Activated CD4-positive, alpha-beta T cell treated with anti-CD3 and anti-CD28 coated beads, Interleukin-2, Interleukin-6, amounts not matched to agents 100 ng/mL and 50 ng/mL, durations not matched to agents 16 hours and 8 hours (primary cell): ENCODE results near the gene TSEN54.
"Not testable (repeated sequence)": the region's sequence is repeated elsewhere in the genome, so short reads cannot be mapped to it uniquely, and the experiment has no call there.

Experiments used
- DNase-seq: peaks from one replicate; pipeline ENCODE4 v3.0.0-alpha.2; 2020

Gene TSEN54

DNA sequence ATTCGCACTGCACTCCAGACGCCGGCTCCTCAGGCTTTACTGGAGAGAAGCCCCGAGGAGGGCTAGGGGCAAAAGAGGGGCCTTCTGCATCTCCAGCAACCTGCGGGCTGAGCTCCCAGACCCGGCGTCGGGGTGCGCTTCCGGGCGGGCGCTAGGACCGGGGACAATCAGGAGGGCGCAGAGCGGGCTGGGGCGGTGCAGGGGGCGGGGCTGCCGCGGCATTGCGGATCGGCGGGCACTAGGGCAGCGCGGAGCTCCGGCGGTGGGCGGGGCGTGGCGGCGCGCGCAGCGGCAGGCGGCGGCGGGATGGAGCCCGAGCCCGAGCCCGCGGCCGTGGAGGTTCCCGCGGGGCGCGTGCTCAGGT, at the start of gene TSEN54:
TSEN54 (plus strand) TSS at position 274 of the 364 bp plus-strand sequence; CDS start at position 307, 33 bp downstream.
- peak; percentile 97 for DNase-seq

DNA sequence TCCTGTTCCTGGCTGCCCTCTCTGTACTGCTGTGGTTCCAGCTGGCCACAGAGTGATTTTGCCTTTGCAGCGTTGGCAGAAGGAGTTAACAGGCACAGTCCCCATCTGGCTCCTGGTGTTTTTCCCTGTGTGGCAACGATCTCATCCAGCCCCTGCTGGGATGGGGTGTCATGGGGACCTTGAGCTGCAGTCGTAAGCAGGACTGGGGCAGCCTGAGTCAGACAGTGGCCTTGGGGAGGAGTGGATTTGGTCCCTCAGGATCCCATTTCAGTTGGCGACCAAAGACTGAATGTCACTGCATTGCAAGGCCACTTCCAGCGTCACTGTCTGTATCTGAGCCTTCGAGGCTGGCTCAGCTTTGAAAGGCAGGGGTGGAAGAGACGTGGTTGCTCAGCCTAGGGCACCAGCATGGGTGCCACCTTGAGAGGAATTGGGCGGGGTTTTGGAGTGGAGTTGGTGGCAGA, 48.0 kb upstream of the TSEN54 start:
- DNase-seq, result no peak

DNA sequence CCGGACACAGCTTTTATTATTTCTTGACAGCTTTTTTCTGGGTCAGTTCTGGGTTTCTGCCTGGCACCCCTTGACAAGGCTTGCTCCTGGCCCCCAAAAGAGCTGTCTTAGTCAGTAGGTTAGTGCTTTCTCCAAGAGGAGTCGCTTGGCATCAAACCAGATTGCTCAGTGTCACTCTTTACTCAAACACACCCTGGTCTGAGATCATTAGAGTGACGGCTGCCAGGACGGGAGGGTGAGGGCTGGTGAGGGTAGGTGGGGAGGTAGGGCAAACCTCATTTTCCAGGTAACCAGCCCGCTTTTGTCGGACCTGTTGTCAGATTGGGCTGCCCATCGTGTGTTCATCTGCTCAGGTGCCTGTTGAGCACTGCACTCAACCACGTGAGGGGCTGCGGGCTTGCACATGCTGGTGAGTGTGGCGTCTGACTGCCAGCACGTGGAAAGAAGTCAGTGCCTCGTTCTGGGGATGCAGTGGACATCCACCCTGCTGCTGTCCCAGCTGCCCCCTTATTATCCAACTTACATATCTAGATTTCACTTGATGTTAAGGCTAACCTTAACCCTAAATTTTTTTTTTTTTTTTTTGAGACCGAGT, 47.5 kb upstream of the TSEN54 start:
- DNase-seq, result no peak

DNA sequence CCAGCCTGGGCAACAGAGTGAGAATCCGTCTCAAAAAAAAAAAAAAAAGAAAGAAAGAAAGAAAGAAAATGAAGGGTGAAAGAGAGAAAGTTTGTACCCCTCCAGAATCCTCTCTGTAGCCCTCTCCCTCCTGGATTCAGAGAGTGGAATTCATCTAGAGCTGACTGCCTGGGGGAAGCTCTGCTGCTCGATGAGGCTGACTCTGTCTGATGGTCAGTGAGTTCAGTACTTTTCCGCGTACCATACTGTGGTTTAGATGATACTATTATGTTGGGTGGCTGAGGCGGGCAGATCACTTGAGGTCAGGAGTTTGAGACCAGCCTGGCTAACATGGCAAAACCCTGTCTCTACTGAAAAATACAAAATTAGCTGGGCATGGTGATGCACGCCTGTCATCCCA, 45.1 kb upstream of the TSEN54 start:
- DNase-seq, result no peak

DNA sequence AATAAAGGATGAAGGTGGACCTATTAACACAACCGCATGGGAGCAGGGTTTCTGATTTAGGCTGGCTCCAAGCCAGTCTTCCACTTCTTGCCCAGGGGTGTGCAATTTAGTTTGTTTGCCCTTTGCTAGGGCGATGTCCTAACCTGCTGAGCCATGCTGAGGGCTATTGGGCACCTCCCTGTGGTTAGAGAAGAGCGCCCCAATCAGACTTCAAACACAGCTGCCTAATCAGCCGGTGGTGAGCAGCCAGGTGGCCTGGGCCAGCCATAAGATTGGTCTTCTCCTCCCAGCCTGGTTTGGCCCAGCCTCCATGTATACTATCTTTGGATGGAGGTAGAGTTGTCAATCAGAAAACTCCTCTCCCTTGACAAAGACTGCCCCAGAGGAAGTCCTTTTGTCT, 44.2 kb upstream of the TSEN54 start:
- no peak for DNase-seq

DNA sequence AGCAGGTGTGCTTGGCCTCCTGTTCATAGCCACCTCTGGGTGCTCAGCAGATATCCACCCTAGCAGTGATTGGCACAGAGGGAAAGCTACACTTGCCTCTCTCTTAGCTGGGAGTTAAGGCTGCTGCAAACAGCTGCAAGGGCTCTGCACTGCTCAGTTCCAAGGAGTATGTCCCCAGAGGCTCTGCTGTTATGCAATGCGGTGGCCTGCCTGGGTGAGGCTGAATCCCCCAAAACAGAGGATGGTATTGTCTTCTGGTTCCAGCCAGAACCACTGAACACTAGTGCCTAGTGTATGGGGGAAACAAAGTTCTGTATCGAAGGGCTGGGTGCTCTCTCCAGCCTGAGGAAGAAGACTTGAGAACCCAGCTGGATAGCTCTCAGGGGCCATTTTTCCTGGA, 43.1 kb upstream of the TSEN54 start:
- DNase-seq, result no peak

DNA sequence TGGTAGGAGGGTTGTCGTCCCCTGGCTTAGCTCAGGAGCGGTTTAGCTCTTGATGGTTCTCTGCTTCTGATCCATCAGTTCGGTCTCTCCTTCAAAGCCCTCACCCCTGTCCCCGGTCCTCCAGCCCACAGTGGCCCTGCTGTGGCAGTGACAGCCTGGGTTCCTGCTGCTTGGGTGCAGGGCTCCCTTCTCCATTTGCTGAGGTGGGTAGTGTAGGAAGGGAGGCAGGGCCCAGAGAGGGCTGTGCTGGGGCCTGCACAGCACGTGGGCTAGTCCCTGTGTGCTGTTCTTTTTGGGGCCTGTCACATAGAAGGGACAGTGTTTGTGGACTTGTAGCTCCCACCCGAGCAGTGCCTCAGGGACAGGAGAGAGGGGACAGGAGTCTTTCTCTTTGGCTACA, 41.6 kb upstream of the TSEN54 start:
- no peak for DNase-seq

DNA sequence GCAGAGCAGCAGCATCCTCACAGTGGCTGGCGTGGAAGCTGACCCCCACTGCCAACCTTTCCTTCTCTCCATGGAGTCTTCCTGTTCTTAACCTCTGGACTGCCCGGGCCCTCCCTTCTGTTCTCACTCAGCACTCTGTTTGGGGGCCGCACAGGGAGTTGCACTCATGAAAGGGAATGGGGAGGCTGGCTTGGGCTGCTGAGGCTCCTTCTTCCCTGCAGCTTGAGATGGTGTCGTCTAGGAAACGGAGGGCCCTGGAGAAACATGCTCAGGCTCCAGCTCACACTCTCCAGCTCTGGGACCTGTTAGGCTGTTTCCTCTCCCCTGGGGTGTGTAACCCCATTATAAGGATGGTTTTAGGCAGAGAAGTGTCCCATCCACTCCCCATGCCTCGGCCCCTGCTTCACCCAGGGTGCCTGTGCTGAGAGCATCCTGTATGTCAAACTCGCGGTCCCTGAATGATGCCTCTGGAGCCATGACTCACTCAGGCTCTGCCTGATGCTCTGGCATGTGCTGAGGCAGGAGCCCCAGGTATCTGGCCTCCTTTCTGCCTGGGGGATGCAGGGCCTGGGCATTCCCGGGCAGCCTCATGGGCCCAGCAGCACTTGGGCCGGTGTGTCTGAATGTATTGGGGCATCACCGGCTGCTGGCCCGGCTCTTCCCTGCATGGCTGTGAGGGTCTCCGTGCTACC, 41.0 kb upstream of the TSEN54 start:
- no peak for DNase-seq

DNA sequence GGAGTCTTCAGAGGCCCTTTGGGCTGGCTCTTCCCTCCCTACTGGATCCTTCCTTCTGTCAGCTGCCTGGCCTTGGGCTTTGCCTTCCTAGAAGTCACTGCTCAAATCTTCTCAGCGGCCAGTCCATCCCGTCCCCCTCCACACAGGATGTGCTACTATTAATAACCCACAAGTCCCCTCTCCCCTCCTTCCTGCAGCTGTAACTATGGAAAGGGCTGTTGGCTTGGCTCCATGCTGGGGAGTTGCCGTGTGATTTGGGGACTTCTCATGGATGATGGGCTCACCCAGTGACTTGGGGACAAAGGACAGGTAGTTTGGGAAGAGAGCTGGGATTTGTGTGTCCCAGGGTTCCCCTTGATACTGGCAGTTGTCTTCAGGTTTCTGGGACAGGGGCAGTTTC, 40.5 kb upstream of the TSEN54 start:
- DNase-seq, result no peak

DNA sequence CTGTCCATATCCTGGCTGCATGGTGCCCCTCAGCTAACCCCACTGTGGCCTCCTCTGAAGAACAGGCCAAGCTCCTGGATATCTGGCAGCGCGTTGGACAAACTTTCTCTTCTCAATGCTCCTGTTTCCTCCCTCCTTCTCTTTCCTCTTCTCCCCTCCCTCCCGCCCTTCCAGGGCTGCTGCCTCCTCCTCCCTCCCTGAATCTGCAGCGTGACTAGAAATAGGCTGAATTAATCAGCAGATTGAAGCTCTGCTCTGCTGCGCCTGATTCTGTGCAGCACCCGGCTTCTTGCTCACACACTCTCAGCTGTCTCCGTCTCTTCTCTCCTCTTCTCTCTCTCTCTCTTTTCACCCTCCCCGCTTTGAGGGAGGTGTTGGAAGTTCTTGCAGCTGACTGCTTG, 40.1 kb upstream of the TSEN54 start:
- no peak for DNase-seq

DNA sequence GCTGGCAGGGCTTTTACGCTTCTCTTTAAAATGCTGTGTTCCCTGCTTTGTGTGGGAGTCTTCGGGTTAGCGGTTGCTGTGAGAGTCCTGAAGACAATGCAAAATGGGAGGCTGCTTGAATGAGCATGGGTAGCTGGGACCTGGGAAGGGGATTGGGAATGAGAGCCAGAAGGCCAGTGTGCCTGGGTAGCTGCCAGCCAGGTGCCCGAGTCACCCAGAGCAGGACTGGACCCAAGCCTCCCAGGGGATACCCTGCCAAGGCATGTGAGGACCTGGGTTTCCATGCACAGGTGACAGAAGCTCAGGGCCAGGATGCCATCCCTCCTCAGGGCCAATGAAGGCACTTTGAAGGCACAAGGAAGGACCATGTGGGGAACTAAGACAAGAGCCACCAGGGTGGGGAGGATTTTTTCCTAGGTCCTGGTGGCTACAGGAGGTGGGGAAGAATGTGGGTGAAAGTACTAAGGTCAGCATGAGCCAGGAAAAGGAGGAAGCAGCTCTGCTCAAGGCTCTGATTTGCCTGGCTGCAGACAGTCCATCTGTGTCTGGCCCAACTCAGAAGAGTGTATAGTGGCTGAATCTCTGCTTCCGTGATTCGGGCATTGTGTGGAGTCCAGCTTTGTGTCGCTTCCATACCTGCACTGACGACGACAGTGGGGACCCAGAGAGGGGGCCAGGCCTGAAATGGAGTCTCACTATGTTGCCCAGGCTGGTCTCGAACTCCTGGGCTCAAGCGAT, 39.4 kb upstream of the TSEN54 start:
- DNase-seq, result no peak

DNA sequence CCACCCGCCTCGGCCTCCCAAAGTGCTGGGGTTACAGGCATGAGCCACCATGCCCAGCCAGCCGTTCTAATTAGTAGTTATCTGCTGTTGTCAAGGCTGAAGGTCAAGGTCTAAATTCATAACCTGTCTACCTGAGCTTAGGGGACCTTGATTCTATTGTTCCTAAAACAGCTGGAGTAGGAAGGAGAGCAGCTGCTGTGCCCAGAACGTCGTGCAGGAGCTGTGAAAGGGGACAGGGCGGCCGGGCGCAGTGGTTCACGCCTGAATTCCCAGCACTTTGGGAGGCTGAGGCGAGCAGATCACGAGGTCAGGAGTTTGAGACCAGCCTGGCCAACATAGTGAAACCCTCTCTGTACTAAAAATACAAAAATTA, 38.9 kb upstream of the TSEN54 start:
- not testable (repeated sequence) for DNase-seq

DNA sequence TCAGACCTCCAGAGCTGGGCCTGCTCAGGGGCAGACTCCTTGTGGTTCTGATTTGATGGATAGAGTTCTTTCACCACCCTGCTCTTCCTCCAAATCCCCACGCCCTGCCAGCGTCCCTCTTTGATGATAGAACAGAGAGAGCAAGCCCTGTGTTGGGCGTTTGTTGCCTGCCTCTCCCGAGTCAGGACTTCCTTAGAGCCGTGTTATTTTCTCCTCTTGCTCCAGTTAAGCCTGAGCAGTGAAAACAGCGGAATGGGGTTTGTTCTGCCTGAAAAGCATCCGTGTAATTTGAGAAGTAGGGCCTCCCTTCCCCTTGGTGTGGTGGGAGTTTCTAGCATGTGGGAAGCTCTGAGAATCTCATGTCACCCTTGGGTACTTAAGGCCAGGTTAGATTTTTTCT, 37.8 kb upstream of the TSEN54 start:
- DNase-seq, result no peak

DNA sequence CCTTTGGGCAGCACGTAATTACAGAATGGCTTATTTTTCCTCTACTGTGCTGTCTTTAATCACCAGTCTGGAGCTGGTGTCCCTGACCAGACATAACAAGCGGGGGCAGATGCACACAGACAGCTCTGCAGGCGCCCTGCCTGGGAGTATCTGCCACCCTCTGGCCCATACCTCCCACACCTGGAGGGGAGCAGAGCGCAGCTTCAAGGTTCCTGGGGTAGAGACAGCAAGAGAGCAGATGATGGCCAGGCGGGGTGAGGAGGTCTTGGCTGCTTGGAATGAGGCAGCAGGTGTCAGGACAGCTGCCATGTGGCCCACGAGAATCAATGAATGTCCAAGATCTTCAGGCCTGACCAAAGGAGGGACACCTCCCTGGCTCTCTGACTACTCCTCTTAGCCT, 36.0 kb upstream of the TSEN54 start:
- DNase-seq, result no peak

DNA sequence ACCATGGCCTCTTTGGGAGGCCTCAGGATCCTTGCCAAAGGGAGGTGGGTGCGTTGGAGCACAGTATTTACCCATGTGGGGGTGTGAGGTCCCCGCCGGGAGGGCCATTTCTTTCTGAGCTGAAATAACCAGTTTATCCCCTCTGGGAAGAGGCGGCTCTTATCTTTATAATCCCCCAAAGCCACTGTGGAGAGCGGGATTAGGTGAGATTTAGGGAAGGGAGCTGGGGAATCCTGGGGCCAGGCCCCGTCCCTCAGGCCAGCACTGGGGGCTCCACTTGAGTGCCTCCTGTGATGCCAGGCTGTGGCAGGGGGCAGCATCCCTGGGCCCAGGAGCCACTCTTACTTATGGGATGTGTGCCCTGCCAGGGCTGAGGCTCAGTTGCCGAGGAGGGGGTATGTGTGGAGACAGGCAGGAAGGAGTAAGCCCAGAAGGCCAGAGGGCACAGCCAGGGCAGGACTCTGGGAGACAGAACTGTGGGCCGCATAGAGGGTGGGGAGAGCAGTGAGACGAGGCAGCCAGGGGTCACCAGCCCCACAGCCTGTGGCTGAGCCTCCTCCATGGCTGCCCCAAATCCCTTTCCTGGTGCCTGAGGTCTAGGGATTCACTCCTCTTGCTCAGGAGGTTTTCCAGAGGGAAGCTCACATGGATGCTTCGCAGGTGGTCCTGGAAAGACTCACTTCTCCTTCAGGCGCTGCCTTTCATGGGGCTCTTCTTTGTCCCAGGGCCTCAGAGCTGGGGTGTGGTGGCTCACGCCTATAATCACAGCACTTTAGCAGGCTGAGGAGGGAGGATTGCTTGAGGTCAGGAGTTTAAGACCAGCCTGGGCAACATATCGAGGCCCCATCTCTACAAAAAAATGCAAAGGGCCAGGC, 34.9 kb upstream of the TSEN54 start:
- no peak for DNase-seq

DNA sequence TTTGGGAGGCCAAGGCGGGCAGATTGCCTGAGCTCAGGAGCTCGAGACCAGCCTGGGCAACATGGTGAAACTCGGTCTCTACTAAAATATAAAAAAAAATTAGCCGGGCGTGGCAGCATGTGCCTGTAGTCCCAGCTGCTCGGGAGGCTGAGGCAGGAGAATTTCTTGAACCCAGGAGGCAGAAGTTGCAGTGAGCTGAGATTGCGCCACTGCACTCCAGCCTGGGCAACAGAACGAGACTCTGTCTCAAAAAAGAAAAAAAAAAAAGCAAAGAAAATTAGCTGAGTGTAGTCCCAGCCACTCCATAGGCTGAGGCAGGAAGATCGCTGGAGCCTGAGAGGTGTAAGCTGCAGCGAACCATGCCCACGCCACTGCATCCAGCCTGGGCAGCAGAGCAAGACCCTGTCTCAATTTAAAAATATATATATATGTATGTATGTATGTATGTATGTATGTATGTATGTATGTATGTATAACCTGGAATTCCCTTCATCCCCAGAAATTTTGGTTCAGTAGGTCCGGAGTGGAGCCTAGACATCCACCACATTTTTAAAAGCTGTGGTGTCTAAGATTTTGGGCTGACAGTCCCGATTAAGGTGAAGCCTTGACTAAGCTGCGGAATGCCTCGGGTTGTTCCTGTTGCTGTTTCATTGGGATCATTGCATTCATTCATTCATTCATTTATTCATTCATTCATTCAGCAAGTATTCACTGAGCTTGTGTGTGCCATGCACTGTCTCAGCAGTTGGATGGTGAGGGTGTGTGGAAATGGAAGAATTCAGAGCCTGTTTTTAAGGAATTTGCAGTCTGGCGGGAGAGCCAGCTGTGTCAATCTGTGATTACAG, 34.0 kb upstream of the TSEN54 start:
- DNase-seq, result no peak

DNA sequence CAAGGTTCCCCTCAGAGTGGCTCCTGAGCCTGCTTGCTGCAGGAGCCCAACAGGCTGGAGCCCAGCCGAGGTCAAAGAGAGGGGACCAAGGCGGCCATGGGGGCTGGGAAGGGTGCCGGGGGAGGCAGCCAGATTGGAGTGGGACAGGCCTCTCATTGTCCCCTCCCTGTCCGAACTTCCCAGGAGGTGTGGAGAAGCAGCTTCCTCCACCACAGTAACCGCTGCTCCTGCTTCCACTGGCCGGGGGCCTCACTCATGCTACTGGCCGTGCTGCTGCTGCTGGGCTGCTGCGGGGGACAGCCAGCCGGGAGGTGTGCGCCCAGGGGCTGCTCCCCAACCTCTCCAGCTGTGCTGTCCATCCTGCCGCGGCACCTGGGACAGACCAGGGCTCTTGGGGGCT, 30.6 kb upstream of the TSEN54 start:
- no peak for DNase-seq

DNA sequence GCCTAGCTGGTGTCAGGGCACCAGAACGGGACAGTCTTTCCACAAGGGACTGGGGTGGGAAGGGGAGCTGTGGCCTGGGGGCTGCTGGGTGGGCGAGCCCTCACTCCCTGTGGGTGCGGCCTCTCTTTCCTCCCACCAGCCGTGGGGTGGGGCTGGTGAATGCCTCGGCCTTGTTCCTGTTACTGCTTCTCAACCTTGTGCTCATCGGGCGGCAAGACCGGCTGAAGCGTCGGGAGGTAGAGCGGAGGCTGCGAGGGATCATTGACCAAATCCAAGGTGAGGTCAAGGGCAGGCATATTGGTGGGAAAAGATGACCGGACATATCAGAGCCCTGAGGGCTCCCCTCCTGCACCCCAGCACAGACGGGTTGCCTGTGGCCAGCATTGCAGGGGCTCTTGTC, 30.2 kb upstream of the TSEN54 start:
- no peak for DNase-seq

DNA sequence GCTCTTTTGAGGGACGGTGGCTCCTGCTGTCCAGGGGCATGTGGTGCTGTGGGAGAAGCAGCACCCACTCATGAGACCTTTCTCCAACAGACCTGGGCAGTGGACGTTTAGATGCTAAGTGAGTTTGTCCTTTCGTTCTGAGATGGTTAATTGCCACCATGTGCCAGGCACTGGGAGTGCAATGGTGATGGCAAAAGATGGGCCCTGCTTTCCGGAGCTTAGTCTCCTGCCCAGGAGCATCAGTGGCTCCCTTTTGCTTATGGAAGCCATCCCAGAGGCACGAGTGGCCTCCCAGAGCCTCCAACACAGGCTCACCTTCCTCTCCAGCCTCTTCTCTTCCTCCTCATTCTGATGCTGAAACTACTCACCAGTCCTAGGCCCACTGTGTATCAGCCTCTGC, 29.4 kb upstream of the TSEN54 start:
- no peak for DNase-seq

DNA sequence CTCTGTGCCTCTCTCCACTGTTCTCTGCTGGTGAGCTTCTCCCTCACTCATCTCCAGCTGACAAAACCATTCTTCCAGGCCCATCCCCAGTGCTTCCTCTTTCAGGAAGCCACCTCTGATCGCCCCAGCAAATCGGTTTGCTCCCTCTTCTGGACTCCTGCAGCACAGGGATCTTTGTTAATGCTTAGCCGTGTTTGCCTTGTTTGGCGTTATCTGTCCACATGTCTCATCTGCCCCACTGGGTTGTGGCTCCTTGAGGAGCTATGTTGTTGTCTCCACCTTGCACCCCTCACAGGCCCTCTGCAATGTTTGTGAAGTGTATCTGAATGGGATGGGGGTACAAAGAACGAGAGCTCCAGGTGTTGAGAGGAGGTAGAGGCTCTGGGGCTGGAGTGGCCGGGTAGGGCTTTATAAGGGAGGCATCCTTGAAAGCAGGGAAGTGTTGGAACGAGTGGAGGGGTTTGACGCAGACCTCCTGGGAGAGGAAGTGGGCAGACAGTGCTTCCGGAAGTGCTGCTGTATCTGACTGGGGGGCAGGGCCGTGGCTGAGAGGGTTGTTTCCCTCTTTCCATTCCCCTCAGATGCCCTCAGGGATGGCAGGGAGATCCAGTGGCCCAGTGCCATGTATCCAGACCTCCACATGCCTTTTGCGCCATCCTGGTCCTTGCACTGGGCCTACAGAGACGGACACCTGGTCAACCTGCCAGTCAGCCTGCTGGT, 28.8 kb upstream of the TSEN54 start:
- DNase-seq, result peak; percentile 61

DNA sequence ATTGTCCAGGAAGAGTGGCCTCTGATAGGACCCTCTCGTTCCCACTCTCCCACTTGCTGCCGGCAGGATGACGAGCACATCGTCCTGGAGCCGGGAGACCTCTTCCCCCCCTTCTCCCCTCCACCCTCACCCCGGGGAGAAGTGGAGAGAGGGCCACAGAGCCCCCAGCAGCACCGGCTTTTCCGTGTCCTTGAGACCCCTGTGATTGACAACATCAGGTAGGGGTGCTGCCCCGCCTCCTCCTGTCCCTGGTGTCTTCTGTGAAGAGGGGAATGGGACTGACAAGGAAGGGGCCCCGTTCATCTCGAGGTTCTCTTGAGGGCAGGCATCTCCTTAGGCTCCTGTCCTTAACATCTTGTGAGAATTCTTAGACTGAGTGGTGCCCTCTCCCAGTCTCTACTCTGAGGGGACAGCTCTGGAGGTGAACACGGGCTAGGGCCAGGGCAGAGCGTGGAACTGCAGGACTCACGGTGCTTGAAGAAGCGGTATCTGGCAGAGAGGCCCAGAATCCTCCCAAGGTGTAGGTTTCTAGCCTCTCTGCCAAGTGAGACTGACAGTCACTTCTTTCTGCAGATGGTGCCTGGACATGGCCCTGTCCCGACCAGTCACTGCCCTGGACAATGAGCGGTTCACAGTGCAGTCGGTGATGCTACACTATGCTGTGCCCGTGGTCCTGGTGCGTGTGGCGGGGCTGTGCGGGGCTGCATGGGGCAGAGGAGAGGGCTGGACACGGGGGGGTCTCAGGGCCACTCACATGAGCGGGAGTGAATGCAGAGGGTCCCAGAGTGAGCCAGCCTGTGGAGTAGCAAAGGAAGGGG, 27.4 kb upstream of the TSEN54 start:
- no peak for DNase-seq
